Measurements from ENCODE around the gene IRF2. TPM values are rescaled to one million over a fixed set of nuclear protein-coding genes. Genes with fewer than 3 reads are reported as not detected.

The IRF2 gene
- total RNA-seq, 1 donor from 2014 or later, result 21.8 TPM

- Mint-ChIP-seq H3K27me3 (ENCODE audit: unreplicated experiment) (no peaks in the 10 kb centered on the region), H3K4me3 (ENCODE audit: unreplicated experiment) (no peak overlapping the region), H3K27ac (ENCODE audit: unreplicated experiment) (no peak overlapping the region), H3K9me3 (ENCODE audit: unreplicated experiment) (no peaks in the 10 kb centered on the region), H3K36me3 (ENCODE audit: unreplicated experiment) (no peaks in the 10 kb centered on the region), H3K4me1 (ENCODE audit: unreplicated experiment) (peaks cover 42% of the 10 kb centered on the region)
- no peak for TF ChIP-seq CTCF (IDR thresholded peaks at IDR 0.05)
- DNase-seq (ENCODE audit: extremely low spot score, unreplicated experiment), result no peak
Observed at GRCh38 chr4:184439856-184440594, 34.3 kb downstream of the IRF2 start.

- H3K4me1 Mint-ChIP-seq (ENCODE audit: unreplicated experiment), result peaks cover 41% of the 10 kb centered on the region
- TF ChIP-seq CTCF (IDR thresholded peaks at IDR 0.05), result no peak
- H3K27ac Mint-ChIP-seq (ENCODE audit: unreplicated experiment), result no peak overlapping the region
- no peak for DNase-seq (ENCODE audit: extremely low spot score, unreplicated experiment)
- no peaks in the 10 kb centered on the region for H3K27me3 Mint-ChIP-seq (ENCODE audit: unreplicated experiment)
- H3K4me3 Mint-ChIP-seq (ENCODE audit: unreplicated experiment), result no peak overlapping the region
- no peaks in the 10 kb centered on the region for H3K36me3 Mint-ChIP-seq (ENCODE audit: unreplicated experiment)
- H3K9me3 Mint-ChIP-seq (ENCODE audit: unreplicated experiment), result no peaks in the 10 kb centered on the region
Observed at GRCh38 chr4:184439386-184439785, 35.0 kb downstream of the IRF2 start.

GRCh38 chr4:184438375-184438774, 36.0 kb downstream of the IRF2 start:
- DNase-seq (ENCODE audit: extremely low spot score, unreplicated experiment), result no peak
- peaks cover 40% of the 10 kb centered on the region for H3K4me1 Mint-ChIP-seq (ENCODE audit: unreplicated experiment)
- no peaks in the 10 kb centered on the region for H3K27me3 Mint-ChIP-seq (ENCODE audit: unreplicated experiment)
- no peak overlapping the region for H3K4me3 Mint-ChIP-seq (ENCODE audit: unreplicated experiment)
- H3K9me3 Mint-ChIP-seq (ENCODE audit: unreplicated experiment), result no peaks in the 10 kb centered on the region
- TF ChIP-seq CTCF (IDR thresholded peaks at IDR 0.05), result no peak
- H3K27ac Mint-ChIP-seq (ENCODE audit: unreplicated experiment), result no peak overlapping the region
- H3K36me3 Mint-ChIP-seq (ENCODE audit: unreplicated experiment), result no peaks in the 10 kb centered on the region

GRCh38 chr4:184437565-184438265, 36.6 kb downstream of the IRF2 start:
- Mint-ChIP-seq H3K27ac (ENCODE audit: unreplicated experiment) (no peak overlapping the region), H3K4me1 (ENCODE audit: unreplicated experiment) (peaks cover 39% of the 10 kb centered on the region), H3K9me3 (ENCODE audit: unreplicated experiment) (no peaks in the 10 kb centered on the region), H3K36me3 (ENCODE audit: unreplicated experiment) (peaks cover 1% of the 10 kb centered on the region), H3K27me3 (ENCODE audit: unreplicated experiment) (no peaks in the 10 kb centered on the region), H3K4me3 (ENCODE audit: unreplicated experiment) (no peak overlapping the region)
- no peak for DNase-seq (ENCODE audit: extremely low spot score, unreplicated experiment)
- no peak for TF ChIP-seq CTCF (IDR thresholded peaks at IDR 0.05)

- Mint-ChIP-seq H3K4me3 (ENCODE audit: unreplicated experiment) (no peak overlapping the region), H3K27me3 (ENCODE audit: unreplicated experiment) (no peaks in the 10 kb centered on the region), H3K9me3 (ENCODE audit: unreplicated experiment) (no peaks in the 10 kb centered on the region), H3K27ac (ENCODE audit: unreplicated experiment) (no peak overlapping the region), H3K4me1 (ENCODE audit: unreplicated experiment) (peaks cover 31% of the 10 kb centered on the region), H3K36me3 (ENCODE audit: unreplicated experiment) (peaks cover 7% of the 10 kb centered on the region)
- no peak for TF ChIP-seq CTCF (IDR thresholded peaks at IDR 0.05)
- DNase-seq (ENCODE audit: extremely low spot score, unreplicated experiment), result no peak
Observed at GRCh38 chr4:184434501-184435066, 39.8 kb downstream of the IRF2 start.

Measured in osteocyte (in vitro differentiated cells).